HCT116 (cell line): Measurements from ENCODE around the gene SORBS1. TPM values are rescaled to one million over a fixed set of nuclear protein-coding genes. Genes with fewer than 3 reads are reported as not detected.

Experiments
- ATAC-seq: fragments of 200-7000 bp; cut with Tn5 transposase; 2 replicates; pipeline ENCODE4 v1.9.1; 2020; ENCODE audit warnings: mild to moderate bottlenecking, moderate library complexity
- BruUV-seq: library from RNA; stranded (reverse); fragments of 400-500 nt; replicated peaks from 2 replicates; lab custom pipeline; 2021; lab: Mats Ljungman, UMichigan
- CTCF ChIA-PET: fragments of 300-600 bp; sonication (Branson Sonifier 250); formaldehyde crosslinking; loops from one replicate; lab custom pipeline; 2021; ENCODE audit warnings: antibody characterized with exemption; lab: Charles Lee
- POLR2A ChIA-PET: fragments of 300-600, 350-600 bp; sonication (Branson Sonifier 250); formaldehyde crosslinking; loops from one replicate; lab custom pipeline; 2021; ENCODE audit warnings: antibody characterized with exemption; lab: Charles Lee
- RAD21 ChIA-PET, 2 experiments: fragments of 300-600 bp; sonication (Branson Sonifier 250); formaldehyde crosslinking; loops; one replicate each; lab custom pipeline; 2023; ENCODE audit warnings: low total read pairs in 2 of 2; ENCODE audit not compliant: uncharacterized antibody in 2 of 2, unreplicated experiment in 2 of 2, low non-redundant PET in 1 of 2; lab: Charles Lee
- DNase-seq: peaks from one replicate; pipeline ENCODE4 v3.0.0-alpha.2; 2010; ENCODE audit warnings: low read depth, low spot score
- H2AFZ ChIP-seq: fragments of 200-600 bp; shearing (Covaris generic), sonication (generic); 2 replicates; pipeline ENCODE4 v1.6.1; 2017; ENCODE audit warnings: low read depth, mixed run types, mixed read lengths, antibody characterized with exemption, low read length; ENCODE audit not compliant: poor library complexity, severe bottlenecking
- H3K27ac ChIP-seq: 2 replicates; pipeline ENCODE4 v1.5.1; 2012; ENCODE audit warnings: low read depth, low read length
- H3K27me3 ChIP-seq: fragments of 200-600 bp; sonication (generic); 2 replicates; pipeline ENCODE4 v1.6.1; 2016; ENCODE audit warnings: mixed run types, low read length, mixed read lengths; ENCODE audit not compliant: insufficient read depth
- H3K36me3 ChIP-seq, 2 experiments: fragments of 200-500 bp in 1 of 2; fragments of 200-600 bp in 1 of 2; sonication (Bioruptor generic) in 1 of 2; sonication (generic) in 1 of 2; 2 replicates each; pipeline versions ENCODE4 v1.5.1 to v1.6.1; 2014 to 2016; ENCODE audit warnings: low read length in 2 of 2, inconsistent platforms in 1 of 2, mixed read lengths in 1 of 2, mixed run types in 1 of 2; ENCODE audit not compliant: insufficient read depth in 2 of 2, control insufficient read depth in 1 of 2
- H3K4me1 ChIP-seq, 2 experiments: fragments of 200-600 bp in 1 of 2; sonication (generic) in 1 of 2; 2 replicates each; pipeline versions ENCODE4 v1.5.1 to v1.6.1; 2012 to 2017; ENCODE audit warnings: low read length in 2 of 2, inconsistent platforms in 1 of 2, mild to moderate bottlenecking in 1 of 2, mixed read lengths in 1 of 2, mixed run types in 1 of 2, moderate library complexity in 1 of 2; ENCODE audit not compliant: insufficient read depth in 2 of 2, control insufficient read depth in 1 of 2
- H3K4me2 ChIP-seq: fragments of 200-600 bp; sonication (generic); 2 replicates; pipeline ENCODE4 v1.6.1; 2017; ENCODE audit warnings: mixed run types, low read length, mixed read lengths
- H3K4me3 ChIP-seq, 2 experiments: fragments of 200-600 bp in 1 of 2; sonication (generic) in 1 of 2; replicated peaks in 1 of 2; 2 replicates each; pipeline ENCODE4 v1.5.1; 2011 to 2016; ENCODE audit warnings: low read length in 2 of 2, control low read depth in 1 of 2, low read depth in 1 of 2, mild to moderate bottlenecking in 1 of 2, mixed read lengths in 1 of 2, mixed run types in 1 of 2
- H3K79me2 ChIP-seq: fragments of 200-600 bp; sonication (generic); 2 replicates; pipeline ENCODE4 v1.6.1; 2017; ENCODE audit warnings: mild to moderate bottlenecking, mixed run types, low read length, moderate library complexity, mixed read lengths; ENCODE audit not compliant: insufficient read depth
- H3K9ac ChIP-seq: fragments of 200-600 bp; sonication (generic); 2 replicates; pipeline ENCODE4 v1.6.1; 2016; ENCODE audit warnings: low read length, mixed read lengths
- H3K9me2 ChIP-seq: fragments of 200-600 bp; sonication (generic), shearing (Covaris generic); 2 replicates; pipeline ENCODE4 v1.6.1; 2017; ENCODE audit warnings: mixed run types, mild to moderate bottlenecking, moderate library complexity; ENCODE audit not compliant: insufficient read depth
- H3K9me3 ChIP-seq, 2 experiments: fragments of 200-500 bp in 1 of 2; fragments of 200-600 bp in 1 of 2; sonication (Bioruptor generic) in 1 of 2; sonication (generic) in 1 of 2; 2 replicates each; pipeline ENCODE4 v1.6.1; 2014 to 2017; ENCODE audit warnings: low read length in 2 of 2, mixed read lengths in 2 of 2, inconsistent platforms in 1 of 2, low read depth in 1 of 2, mild to moderate bottlenecking in 1 of 2, mixed run types in 1 of 2, moderate library complexity in 1 of 2; ENCODE audit not compliant: control insufficient read depth in 1 of 2, insufficient read depth in 1 of 2
- H4K20me1 ChIP-seq: fragments of 200-600 bp; sonication (generic), shearing (Covaris generic); 2 replicates; pipeline ENCODE4 v1.6.1; 2017; ENCODE audit warnings: mixed run types, mild to moderate bottlenecking, moderate library complexity; ENCODE audit not compliant: insufficient read depth
- CBX3 ChIP-seq: IDR thresholded peaks from 2 replicates; pipeline ENCODE4 v1.6.1; 2012; ENCODE audit warnings: low read depth
- ELF1 ChIP-seq: IDR thresholded peaks from 2 replicates; pipeline ENCODE4 v1.6.1; 2012; ENCODE audit warnings: low read depth, borderline replicate concordance
- JUND ChIP-seq: IDR thresholded peaks from 2 replicates; pipeline ENCODE4 v1.6.1; 2012
- POLR2AphosphoS5 ChIP-seq: IDR thresholded peaks from 2 replicates; pipeline ENCODE4 v1.6.1; 2011; ENCODE audit warnings: mild to moderate bottlenecking, low read depth, low read length, moderate library complexity
- RAD21 ChIP-seq: IDR thresholded peaks from 2 replicates; pipeline ENCODE4 v1.6.1; 2012; ENCODE audit warnings: low read depth, mild to moderate bottlenecking
- SIN3A ChIP-seq: IDR thresholded peaks from 2 replicates; pipeline ENCODE4 v1.6.1; 2012; ENCODE audit warnings: low read depth
- SP1 ChIP-seq: IDR thresholded peaks from 2 replicates; pipeline ENCODE4 v1.6.1; 2012; ENCODE audit warnings: low read depth
- TCF7L2 ChIP-seq: IDR thresholded peaks from 2 replicates; pipeline ENCODE4 v1.7.0; 2011; ENCODE audit warnings: borderline replicate concordance, inconsistent platforms; ENCODE audit not compliant: insufficient read depth, insufficient read length; ENCODE audit errors: extremely low read depth
- YY1 ChIP-seq: IDR thresholded peaks from 2 replicates; pipeline ENCODE4 v1.6.1; 2011; ENCODE audit warnings: low read length, low read depth, moderate library complexity, mild to moderate bottlenecking; ENCODE audit not compliant: insufficient replicate concordance; ENCODE audit errors: extremely low read depth
- ZNF274 ChIP-seq: fragments of 200-500 bp; sonication (Bioruptor generic); IDR thresholded peaks from 2 replicates; pipeline ENCODE4 v1.6.1; 2014; ENCODE audit warnings: mild to moderate bottlenecking, low read depth, low read length, inconsistent platforms
- intact Hi-C: fragments of 100-400 bp; cut with micrococcal nuclease; formaldehyde crosslinking; loops from 2 replicates; pipeline ENCODE4 v1.10.0; 2022
- total RNA-seq: library from RNA; stranded (reverse); gene quantifications from one replicate; pipeline ENCODE4 v1.2.1, GENCODE V29; 2021; ENCODE audit not compliant: unreplicated experiment
- TF ChIP-seq, protein P1 (sequence below): IDR thresholded peaks from 2 replicates; pipeline ENCODE4 v1.6.1; 2012; ENCODE audit warnings: low read depth
- TF ChIP-seq, protein P2 (sequence below): IDR thresholded peaks from 2 replicates; pipeline ENCODE4 v1.6.1; 2012
- TF ChIP-seq, protein P3 (sequence below): IDR thresholded peaks from 2 replicates; pipeline ENCODE4 v1.6.1; 2011; ENCODE audit warnings: mild to moderate bottlenecking, low read length, moderate library complexity; ENCODE audit not compliant: insufficient replicate concordance; ENCODE audit errors: extremely low read depth

SORBS1 gene
- total RNA-seq, 1 experiment from 2014 or later = 3.4 TPM

DNA sequence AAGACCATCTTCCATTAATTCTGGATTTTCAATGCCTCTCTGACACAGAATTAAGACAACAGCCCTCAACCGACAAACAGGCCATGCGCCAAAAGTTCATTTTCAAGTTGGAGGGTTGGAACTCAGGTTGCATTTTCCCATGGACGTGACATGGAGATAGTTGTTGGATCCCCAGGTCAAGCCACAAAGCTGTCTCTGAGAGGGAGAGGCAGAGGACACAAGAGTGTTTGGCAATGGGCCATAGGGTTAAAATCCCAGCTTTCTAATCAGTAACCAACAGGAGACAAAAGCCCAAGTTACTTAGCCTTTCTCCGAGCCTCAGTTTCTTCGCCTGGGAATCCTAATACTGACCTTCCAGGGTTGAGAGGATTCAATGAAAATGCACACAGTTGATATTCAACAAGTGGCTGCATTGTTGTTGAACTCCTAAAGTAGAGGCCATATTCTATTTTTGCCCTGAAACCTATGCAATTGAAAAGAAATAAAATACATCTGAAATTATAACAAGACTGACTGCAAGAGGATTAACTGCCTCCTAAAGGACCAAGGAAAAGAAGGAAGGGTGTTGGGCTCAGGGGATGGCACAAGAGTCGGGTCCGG, 44.3 kb downstream of the SORBS1 start:
- no peak overlapping the region for H3K27ac ChIP-seq
- ATAC-seq (no peak), DNase-seq (no peak)
- H3K9me3 ChIP-seq = no peaks in the 10 kb centered on the region
- H3K4me1 ChIP-seq = peaks cover 0 to 6% of the 10 kb centered on the region in 2 experiments; a peak in 1 of 4 replicates
- H3K36me3 ChIP-seq = no peaks in the 10 kb centered on the region
- no peaks in the 10 kb centered on the region for H3K9me2 ChIP-seq
- H3K4me2 ChIP-seq = no peak overlapping the region
- BruUV-seq = no TSS peak
- CTCF ChIA-PET = no interaction called here
- H2AFZ ChIP-seq = no peak overlapping the region
- no peaks in the 10 kb centered on the region for H3K27me3 ChIP-seq
- H4K20me1 ChIP-seq = no peaks in the 10 kb centered on the region
- POLR2A ChIA-PET = no interaction called here
- RAD21 ChIA-PET = no interaction called here
- no peaks in the 10 kb centered on the region for H3K79me2 ChIP-seq
- TF ChIP-seq SP1 (no peak), ELF1 (no peak), POLR2AphosphoS5 (no peak), YY1 (no peak), TCF7L2 (no peak), SIN3A (no peak)
- no peak overlapping the region for H3K9ac ChIP-seq
- H3K4me3 ChIP-seq = no peak overlapping the region
- intact Hi-C loops = no loop called here

DNA sequence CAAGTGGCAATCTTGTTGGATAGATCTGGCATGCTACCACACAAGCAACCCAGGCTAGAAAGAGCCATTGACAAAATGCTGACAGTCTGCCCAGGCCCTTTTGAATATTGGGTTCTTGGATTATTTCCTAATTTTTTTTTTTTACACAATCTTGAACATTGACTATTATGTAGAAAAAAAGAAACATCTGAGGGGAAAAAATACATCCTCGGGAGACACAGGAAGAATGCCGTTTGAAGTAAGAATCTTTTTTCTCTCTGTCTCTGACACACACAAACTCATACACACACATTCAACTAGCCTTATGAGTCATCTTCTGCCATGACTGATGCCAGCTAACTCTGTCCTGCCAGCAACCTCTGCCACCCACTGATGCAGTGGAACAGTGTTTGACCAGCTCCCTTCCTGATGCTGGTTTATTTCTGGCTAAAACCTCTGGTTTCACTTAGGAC, 47.2 kb downstream of the SORBS1 start:
- no TSS peak for BruUV-seq
- H3K27me3 ChIP-seq = no peaks in the 10 kb centered on the region
- no peaks in the 10 kb centered on the region for H3K36me3 ChIP-seq
- H3K4me3 ChIP-seq = no peak overlapping the region
- H4K20me1 ChIP-seq = no peaks in the 10 kb centered on the region
- no peak for DNase-seq
- ChIA-PET RAD21 (no interaction called here), POLR2A (no interaction called here), CTCF (no interaction called here)
- H3K9me2 ChIP-seq = no peaks in the 10 kb centered on the region
- H3K9me3 ChIP-seq = no peaks in the 10 kb centered on the region
- no peak overlapping the region for H2AFZ ChIP-seq
- no peaks in the 10 kb centered on the region for H3K79me2 ChIP-seq
- peaks cover 0 to 6% of the 10 kb centered on the region in 2 experiments; a peak in 1 of 4 replicates for H3K4me1 ChIP-seq
- ATAC-seq = peak; percentile 55; the same call in 1 of the 2 replicates
- no peak overlapping the region for H3K4me2 ChIP-seq
- H3K9ac ChIP-seq = no peak overlapping the region
- intact Hi-C loops = no loop called here
- H3K27ac ChIP-seq = no peak overlapping the region
- TF ChIP-seq JUND (peak; percentile 49), SIN3A (no peak), TCF7L2 (no peak), YY1 (peak; percentile 24), ZNF274 (no peak), RAD21 (no peak), POLR2AphosphoS5 (no peak), SP1 (no peak), CBX3 (peak; percentile 47; the same call in 1 of the 2 replicates)
- TF ChIP-seq, protein P1, sequence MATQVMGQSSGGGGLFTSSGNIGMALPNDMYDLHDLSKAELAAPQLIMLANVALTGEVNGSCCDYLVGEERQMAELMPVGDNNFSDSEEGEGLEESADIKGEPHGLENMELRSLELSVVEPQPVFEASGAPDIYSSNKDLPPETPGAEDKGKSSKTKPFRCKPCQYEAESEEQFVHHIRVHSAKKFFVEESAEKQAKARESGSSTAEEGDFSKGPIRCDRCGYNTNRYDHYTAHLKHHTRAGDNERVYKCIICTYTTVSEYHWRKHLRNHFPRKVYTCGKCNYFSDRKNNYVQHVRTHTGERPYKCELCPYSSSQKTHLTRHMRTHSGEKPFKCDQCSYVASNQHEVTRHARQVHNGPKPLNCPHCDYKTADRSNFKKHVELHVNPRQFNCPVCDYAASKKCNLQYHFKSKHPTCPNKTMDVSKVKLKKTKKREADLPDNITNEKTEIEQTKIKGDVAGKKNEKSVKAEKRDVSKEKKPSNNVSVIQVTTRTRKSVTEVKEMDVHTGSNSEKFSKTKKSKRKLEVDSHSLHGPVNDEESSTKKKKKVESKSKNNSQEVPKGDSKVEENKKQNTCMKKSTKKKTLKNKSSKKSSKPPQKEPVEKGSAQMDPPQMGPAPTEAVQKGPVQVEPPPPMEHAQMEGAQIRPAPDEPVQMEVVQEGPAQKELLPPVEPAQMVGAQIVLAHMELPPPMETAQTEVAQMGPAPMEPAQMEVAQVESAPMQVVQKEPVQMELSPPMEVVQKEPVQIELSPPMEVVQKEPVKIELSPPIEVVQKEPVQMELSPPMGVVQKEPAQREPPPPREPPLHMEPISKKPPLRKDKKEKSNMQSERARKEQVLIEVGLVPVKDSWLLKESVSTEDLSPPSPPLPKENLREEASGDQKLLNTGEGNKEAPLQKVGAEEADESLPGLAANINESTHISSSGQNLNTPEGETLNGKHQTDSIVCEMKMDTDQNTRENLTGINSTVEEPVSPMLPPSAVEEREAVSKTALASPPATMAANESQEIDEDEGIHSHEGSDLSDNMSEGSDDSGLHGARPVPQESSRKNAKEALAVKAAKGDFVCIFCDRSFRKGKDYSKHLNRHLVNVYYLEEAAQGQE = no peak
- TF ChIP-seq, protein P2, sequence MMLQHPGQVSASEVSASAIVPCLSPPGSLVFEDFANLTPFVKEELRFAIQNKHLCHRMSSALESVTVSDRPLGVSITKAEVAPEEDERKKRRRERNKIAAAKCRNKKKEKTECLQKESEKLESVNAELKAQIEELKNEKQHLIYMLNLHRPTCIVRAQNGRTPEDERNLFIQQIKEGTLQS = no peak
- TF ChIP-seq, protein P3, sequence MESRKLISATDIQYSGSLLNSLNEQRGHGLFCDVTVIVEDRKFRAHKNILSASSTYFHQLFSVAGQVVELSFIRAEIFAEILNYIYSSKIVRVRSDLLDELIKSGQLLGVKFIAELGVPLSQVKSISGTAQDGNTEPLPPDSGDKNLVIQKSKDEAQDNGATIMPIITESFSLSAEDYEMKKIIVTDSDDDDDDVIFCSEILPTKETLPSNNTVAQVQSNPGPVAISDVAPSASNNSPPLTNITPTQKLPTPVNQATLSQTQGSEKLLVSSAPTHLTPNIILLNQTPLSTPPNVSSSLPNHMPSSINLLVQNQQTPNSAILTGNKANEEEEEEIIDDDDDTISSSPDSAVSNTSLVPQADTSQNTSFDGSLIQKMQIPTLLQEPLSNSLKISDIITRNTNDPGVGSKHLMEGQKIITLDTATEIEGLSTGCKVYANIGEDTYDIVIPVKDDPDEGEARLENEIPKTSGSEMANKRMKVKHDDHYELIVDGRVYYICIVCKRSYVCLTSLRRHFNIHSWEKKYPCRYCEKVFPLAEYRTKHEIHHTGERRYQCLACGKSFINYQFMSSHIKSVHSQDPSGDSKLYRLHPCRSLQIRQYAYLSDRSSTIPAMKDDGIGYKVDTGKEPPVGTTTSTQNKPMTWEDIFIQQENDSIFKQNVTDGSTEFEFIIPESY = no peak
